NT2/D1 (cell line): ENCODE measurements around the gene ADO.

ENCODE experiments used
- YY1 ChIP-seq: IDR thresholded peaks from 2 replicates; pipeline ENCODE4 v1.6.1; 2011; ENCODE audit not compliant: insufficient read length, insufficient read depth
- ZNF274 ChIP-seq: IDR thresholded peaks from 2 replicates; pipeline ENCODE4 v1.6.1; 2011; ENCODE audit warnings: mild to moderate bottlenecking, low read depth, low read length

DNA sequence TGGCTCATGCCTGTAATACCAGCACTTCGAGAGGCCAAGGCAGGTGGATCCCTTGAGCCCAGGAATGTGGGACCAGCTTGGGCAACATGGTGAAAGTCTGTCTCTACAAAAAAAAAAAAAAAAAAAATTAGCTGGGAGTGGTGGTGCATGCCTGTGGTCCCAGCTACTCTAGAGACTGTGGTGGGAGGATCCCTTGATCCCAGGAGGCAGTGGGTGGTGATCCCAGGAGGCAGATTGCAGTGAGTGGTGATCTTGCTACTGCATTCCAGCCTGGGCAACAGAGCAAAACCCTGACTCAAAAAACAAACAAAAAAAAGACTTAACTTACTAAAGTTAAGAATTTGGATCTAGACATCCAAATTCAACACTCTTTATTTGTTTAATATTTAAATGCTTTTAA, 10.2 kb upstream of the ADO start:
- no peak for TF ChIP-seq YY1
- no peak for TF ChIP-seq ZNF274
